ENCODE results near the gene CAMK2A. TPM values are rescaled to one million over a fixed set of nuclear protein-coding genes. Genes with fewer than 3 reads are reported as not detected.

CAMK2A gene
- polyA plus RNA-seq, 1 of the 3 experiments (the other 2 are of a cell fraction) = 0.10 TPM

GRCh38 chr5:150291388-150292385, 2.1 kb upstream of the CAMK2A start:
- 82% methylated on average over 5 of the region's 13 CpGs for WGBS (ENCODE audit: low lambda C conversion rate)
- CTCF ChIA-PET = interaction anchor here (1.9 kb wide), 1 partner anchor 59 kb away, joined by 7 read pairs; no protein-coding TSS in a partner anchor

GRCh38 chr5:150288791-150289190, 782 bp downstream of the CAMK2A start:
- H4K20me1 ChIP-seq (ENCODE audit: insufficient read depth) = no peaks in the 10 kb centered on the region
- no peak overlapping the region for H3K9ac ChIP-seq
- no peak overlapping the region for H2AFZ ChIP-seq (ENCODE audit: low read depth)
- H3K36me3 ChIP-seq (replicated peaks in 1 of 2; ENCODE audit: control insufficient read depth in 1 of 2, insufficient read depth in 2 of 2, low read length in 1 of 2) = no peaks in the 10 kb centered on the region
- CTCF ChIA-PET = interaction anchor here (0.7 to 0.9 kb wide), 3 partner anchors 10 to 70 kb away, joined by 3 read pairs; no protein-coding TSS in a partner anchor
- POLR2A ChIA-PET = no interaction called here
- H3F3A ChIP-seq (replicated peaks; ENCODE audit: insufficient read depth) = no peaks in the 10 kb centered on the region
- TF ChIP-seq GABPA (IDR thresholded peaks at IDR 0.05; ENCODE audit: low read depth) (no peak), IRF3 (IDR thresholded peaks at IDR 0.05; ENCODE audit: low read depth, low read length) (no peak), FOXM1 (IDR thresholded peaks at IDR 0.05; ENCODE audit: low read depth) (no peak), PBX3 (IDR thresholded peaks at IDR 0.05) (no peak), REST (IDR thresholded peaks at IDR 0.05; ENCODE audit: low read depth, low read length) (no peak), TEAD4 (IDR thresholded peaks at IDR 0.05; ENCODE audit: borderline replicate concordance, insufficient read depth) (no peak), GATA2 (CRISPR knock-in tag; IDR thresholded peaks at IDR 0.05) (no peak), EZH2phosphoT487 (IDR thresholded peaks at IDR 0.05; ENCODE audit: borderline replicate concordance, low read depth) (no peak), EP300 (IDR thresholded peaks at IDR 0.05; ENCODE audit: borderline replicate concordance in 1 of 2, low read depth in 1 of 2, low read length in 1 of 2) (no peak), NFIC (IDR thresholded peaks at IDR 0.05; ENCODE audit: borderline replicate concordance) (no peak), CHD2 (IDR thresholded peaks at IDR 0.05; ENCODE audit: low read length, partially characterized antibody) (no peak), MAX (IDR thresholded peaks at IDR 0.05; ENCODE audit: low read depth) (no peak), USF2 (IDR thresholded peaks at IDR 0.05; ENCODE audit: borderline replicate concordance, low read depth, low read length) (no peak), RAD21 (IDR thresholded peaks at IDR 0.05; ENCODE audit: low read length) (no peak), YY1 (IDR thresholded peaks at IDR 0.05; ENCODE audit: low read depth) (no peak), SMC3 (IDR thresholded peaks at IDR 0.05; ENCODE audit: low read depth, low read length) (no peak), TCF12 (IDR thresholded peaks at IDR 0.05) (no peak)
- WGBS (ENCODE audit: low lambda C conversion rate) = 72% methylated on average over 6 of the region's 6 CpGs
- H3K27me3 ChIP-seq (ENCODE audit: insufficient read depth) = no peaks in the 10 kb centered on the region
- no peak overlapping the region for H3K4me3 ChIP-seq (ENCODE audit: low read depth in 2 of 2, low read length in 1 of 2)
- no peak overlapping the region for H3K27ac ChIP-seq (ENCODE audit: low read depth in 2 of 2, low read length in 1 of 2)
- H3K4me2 ChIP-seq = no peak overlapping the region
- H3K4me1 ChIP-seq (ENCODE audit: control insufficient read depth in 1 of 2, insufficient read depth in 2 of 2, low read depth in 1 of 2, low read length in 1 of 2) = peaks cover 4 to 26% of the 10 kb centered on the region in 2 experiments; a peak in 1 of 4 replicates
- H3K9me2 ChIP-seq = no peaks in the 10 kb centered on the region
- DNase-seq = no peak
- H3K79me2 ChIP-seq (ENCODE audit: insufficient read depth) = no peaks in the 10 kb centered on the region
- H3K9me3 ChIP-seq = no peaks in the 10 kb centered on the region

More at GRCh38 chr5:150291388-150292385, 2.1 kb upstream of the CAMK2A start:
- Histone ChIP-seq H3K4me2 (0 out of 2 replicates have a peak overlapping the region, but pooled peaks have one; percentile 15), H3K4me1 (ENCODE audit: control insufficient read depth in 1 of 2, insufficient read depth in 2 of 2, low read depth in 1 of 2, low read length in 1 of 2) (peaks cover 14 to 22% of the 10 kb centered on the region in 2 experiments; a peak in 3 of 4 replicates), H3K79me2 (ENCODE audit: insufficient read depth) (no peaks in the 10 kb centered on the region), H3K36me3 (replicated peaks in 1 of 2; ENCODE audit: control insufficient read depth in 1 of 2, insufficient read depth in 2 of 2, low read length in 1 of 2) (no peaks in the 10 kb centered on the region), H3K27ac (ENCODE audit: low read depth in 2 of 2, low read length in 1 of 2) (no peak overlapping the region), H4K20me1 (ENCODE audit: insufficient read depth) (no peaks in the 10 kb centered on the region), H3K9me3 (no peaks in the 10 kb centered on the region), H3K9ac (no peak overlapping the region), H2AFZ (ENCODE audit: low read depth) (no peak overlapping the region), H3K27me3 (ENCODE audit: insufficient read depth) (no peaks in the 10 kb centered on the region), H3K9me2 (no peaks in the 10 kb centered on the region), H3F3A (replicated peaks; ENCODE audit: insufficient read depth) (no peaks in the 10 kb centered on the region), H3K4me3 (ENCODE audit: low read depth in 2 of 2, low read length in 1 of 2) (no peak overlapping the region)
- DNase-seq = no peak
- no peak for TF ChIP-seq CHD2 (IDR thresholded peaks at IDR 0.05; ENCODE audit: low read length, partially characterized antibody)
- POLR2A ChIA-PET = no interaction called here
